Activated effector memory CD4-positive, alpha-beta T cell treated with anti-CD3 and anti-CD28 coated beads, Interleukin-2, amount 50 U/mL, for 16 hours (primary cell): ENCODE results near the gene CSF2RB.

Experiments
- DNase-seq: peaks from one replicate; pipeline ENCODE4 v3.0.0-alpha.2; 2020

The CSF2RB gene

DNA sequence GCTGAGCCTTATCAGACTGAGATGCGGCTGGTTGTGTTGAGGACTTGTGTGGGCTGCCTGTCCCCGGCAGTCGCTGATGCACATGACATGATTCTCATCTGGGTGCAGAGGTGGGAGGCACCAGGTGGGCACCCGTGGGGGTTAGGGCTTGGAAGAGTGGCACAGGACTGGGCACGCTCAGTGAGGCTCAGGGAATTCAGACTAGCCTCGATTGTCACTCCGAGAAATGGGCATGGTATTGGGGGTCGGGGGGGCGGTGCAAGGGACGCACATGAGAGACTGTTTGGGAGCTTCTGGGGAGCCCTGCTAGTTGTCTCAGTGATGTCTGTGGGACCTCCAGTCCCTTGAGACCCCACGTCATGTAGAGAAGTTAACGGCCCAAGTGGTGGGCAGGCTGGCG lies 25.5 kb downstream of the CSF2RB start:
- no peak for DNase-seq

GRCh38 chr22:36940676-36941075 lies 27.2 kb downstream of the CSF2RB start:
- DNase-seq = no peak

- DNase-seq = no peak
These were observed 29.1 kb downstream of the CSF2RB start for GRCh38 chr22:36942556-36942955.

GRCh38 chr22:36946421-36947158 lies 33.2 kb downstream of the CSF2RB start:
- DNase-seq = no peak

GRCh38 chr22:36948273-36949225 lies 35.1 kb downstream of the CSF2RB start:
- DNase-seq = no peak

GRCh38 chr22:36950797-36951590 lies 37.6 kb downstream of the CSF2RB start:
- DNase-seq = no peak

DNA sequence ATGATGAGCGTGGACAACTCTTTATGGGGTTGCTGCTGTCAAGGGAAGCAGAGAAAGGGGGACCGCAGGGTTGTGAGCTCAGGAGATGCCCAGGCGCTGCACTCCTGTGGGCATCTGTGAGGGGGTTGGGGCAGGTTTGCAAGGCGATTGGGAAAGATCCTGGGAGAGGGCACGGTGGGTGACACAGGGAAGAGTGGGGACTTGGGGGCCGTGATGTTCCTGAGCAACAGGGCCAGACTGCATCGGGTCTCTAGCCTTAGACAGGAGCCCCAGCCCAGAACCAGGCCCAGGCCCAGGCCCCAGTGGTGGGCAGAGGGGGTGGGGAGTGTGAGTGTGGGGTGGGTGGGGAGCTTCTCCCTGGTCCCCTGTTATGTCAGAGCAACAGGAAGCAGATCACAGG lies 38.3 kb downstream of the CSF2RB start:
- no peak for DNase-seq

DNA sequence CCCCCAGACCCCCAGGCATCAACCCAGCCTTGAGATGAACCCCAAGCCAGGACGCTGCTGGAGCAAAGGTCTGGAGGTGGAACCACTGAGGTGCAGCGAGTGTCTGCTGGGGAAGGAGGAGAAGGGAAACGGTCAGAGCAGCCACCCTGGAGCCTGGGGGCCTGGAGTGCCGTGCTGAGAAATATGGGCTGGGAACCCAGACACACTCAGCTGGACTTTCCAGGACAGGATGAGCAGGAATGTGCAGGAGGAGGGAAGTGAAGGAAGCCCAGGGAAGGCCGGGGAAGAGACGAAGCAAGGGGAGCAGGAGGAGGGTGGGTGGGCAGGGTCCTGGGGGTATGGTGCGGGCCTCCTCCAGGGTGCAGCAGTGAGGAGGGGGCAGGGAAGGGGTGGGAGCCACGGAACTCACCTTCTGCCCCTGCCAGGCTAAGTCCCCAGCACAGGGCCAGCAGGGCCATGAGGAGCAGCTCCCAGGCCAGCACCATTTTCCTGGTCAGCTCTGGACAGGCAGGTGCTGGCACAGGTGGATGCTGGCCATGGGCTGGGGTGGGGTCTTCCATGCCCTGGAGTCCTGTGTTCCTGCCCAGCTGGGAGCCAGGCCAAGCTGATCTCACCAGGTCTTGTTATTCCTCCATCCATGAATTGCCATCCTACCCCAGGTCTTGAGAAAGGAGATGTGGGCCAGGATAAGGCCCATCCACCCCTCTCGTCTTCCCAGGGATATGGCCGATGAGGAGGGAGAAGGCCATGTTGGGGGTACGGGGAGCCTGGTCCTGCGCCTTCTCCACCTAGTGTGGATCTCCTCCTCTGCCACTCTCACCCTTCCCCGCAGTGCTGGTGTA lies 40.0 kb downstream of the CSF2RB start:
- no peak for DNase-seq

DNA sequence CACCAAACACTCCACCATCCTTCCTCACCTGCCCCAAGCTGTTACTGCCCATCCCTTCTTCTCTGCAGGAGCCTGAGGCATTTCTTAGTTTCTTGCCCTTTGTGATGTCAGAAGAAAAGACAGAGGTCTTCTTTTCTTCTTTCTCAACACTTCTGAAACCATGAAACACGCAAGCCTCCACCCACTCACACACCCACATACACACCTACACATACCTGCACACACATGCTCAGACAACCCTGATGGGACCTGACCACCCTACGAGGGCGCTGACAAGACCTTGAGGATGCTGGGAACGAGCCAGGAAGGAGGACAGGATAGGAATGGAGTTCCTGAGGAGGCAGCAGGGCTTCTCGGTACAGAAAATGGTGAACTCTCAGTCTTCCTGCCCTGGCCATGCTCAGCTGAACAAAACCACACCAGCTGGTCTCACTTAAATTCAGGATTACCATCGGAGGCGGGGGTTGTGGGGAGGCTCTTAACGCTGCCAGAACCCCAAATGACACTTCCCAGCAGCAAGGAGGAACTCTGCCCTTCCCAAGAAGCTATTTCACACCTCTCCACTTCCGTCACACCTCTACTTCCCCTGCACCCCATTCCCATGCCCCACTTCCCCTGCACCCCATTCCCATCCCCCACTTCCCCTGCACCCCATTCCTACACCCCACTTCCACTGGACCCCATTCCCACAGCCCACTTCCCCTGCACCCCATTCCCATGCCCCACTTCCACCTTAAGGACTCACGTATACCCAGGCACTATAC lies 41.0 kb downstream of the CSF2RB start:
- no peak for DNase-seq

DNA sequence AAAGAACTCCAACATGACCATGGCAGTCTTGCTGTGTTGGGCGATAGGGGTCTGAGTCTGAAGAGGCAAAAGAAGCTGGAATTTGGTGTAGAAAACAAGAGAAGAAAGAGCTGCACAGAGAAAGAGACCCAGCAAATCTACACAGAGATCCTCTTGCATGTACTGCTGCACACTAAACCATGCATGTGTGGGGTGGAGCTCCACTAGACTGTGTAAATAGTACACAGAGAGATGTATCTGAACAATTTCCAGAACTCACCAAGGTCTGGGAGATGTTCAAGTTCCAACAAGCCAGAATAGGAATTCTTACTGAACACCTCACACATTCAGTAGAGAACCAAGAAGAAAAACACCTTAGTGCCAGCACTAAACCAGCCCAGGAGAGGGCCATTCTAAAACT lies 42.3 kb downstream of the CSF2RB start:
- DNase-seq = no peak

GRCh38 chr22:36958366-36958765 lies 44.9 kb downstream of the CSF2RB start:
- DNase-seq = no peak

DNA sequence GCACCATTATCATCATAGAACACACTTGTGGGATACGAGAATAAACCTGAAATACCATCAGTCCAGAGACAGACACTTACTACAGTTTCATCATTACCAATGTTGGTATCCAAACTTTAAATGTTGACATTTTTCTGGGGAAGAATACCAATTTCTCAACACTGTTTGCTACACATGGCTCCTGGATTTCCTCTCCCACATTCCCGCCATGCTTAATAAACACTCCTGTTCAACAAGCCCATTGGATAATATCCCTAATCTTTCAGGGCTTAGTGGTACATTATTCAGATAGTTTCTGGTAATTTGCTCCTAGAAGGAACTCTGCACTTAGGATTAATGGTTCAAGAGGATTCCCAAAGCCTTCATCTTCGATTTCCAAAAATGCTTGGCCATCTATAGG lies 48.2 kb downstream of the CSF2RB start:
- no peak for DNase-seq

DNA sequence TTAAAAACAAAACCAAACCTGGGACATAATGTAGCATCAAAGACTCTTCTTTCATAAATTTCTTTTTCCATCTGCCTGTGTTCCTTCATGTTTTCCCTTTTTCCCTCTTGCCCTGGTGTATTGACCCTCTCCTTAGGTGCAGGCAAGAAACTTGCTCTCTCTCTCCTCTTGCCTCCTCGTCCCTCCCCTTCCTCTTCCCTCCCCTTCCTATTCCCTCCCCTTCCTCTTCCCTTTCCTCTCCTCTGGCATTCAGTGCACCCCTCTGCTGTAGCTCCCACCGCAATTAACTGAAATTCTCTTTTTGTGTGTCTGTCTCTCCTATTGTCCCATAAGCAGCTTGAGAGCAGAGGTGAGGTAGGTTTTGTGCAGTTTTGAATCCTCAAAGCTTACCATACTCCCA lies 49.9 kb downstream of the CSF2RB start:
- no peak for DNase-seq

DNA sequence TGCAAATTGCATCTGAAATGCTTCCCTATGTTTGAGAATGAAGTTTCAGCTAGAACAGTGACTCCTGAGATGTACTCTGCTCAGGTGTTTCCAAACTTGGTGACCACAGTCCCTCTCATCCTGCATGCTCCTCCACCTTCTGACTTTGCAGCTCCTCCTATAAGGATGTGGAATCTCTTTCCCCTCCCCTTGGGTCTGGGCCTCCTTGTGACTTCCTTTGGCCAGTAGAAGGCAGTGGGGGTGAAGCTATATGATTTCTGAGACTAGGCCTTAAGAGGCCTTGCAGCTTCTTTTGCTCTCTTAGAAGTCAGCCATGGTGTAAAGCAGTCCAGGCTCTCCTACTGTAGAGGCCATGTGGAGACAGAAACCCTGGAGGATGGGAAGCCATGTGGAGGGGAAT lies 50.7 kb downstream of the CSF2RB start:
- DNase-seq = no peak

- no peak for DNase-seq
These were observed 52.3 kb downstream of the CSF2RB start for GRCh38 chr22:36965696-36966095.

DNA sequence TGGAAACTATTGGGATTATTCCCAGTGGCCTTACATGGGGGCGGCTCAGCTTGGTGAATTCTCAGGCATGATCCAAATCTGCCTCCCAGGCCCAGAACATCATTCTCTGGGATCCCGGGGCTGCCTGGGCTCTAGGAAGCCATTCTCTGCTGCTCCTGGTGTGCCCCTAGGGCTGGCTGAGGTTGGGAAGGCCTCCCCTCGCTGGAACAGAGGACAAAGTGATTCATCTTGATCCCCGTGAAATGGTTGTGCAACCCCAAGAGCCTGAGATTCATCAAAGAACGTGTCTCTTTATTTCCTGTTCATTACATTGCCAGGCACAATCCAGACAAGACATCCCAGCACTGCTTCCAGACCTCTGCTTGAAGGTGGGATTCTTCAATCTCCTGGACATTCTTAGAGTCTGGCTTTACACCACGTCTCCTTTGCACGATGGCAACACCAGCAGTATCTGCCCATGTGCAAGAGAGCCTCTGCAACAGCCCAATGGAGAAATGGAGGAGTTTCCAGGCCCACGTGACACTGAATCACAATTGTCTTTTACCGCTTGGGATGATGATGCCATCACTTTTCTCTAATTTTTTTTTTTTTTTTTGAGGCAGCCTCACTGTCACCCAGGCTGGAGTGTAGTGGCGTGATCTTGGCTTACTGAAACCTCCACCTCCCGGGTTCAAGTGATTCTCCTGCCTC lies 53.6 kb downstream of the CSF2RB start:
- no peak for DNase-seq

DNA sequence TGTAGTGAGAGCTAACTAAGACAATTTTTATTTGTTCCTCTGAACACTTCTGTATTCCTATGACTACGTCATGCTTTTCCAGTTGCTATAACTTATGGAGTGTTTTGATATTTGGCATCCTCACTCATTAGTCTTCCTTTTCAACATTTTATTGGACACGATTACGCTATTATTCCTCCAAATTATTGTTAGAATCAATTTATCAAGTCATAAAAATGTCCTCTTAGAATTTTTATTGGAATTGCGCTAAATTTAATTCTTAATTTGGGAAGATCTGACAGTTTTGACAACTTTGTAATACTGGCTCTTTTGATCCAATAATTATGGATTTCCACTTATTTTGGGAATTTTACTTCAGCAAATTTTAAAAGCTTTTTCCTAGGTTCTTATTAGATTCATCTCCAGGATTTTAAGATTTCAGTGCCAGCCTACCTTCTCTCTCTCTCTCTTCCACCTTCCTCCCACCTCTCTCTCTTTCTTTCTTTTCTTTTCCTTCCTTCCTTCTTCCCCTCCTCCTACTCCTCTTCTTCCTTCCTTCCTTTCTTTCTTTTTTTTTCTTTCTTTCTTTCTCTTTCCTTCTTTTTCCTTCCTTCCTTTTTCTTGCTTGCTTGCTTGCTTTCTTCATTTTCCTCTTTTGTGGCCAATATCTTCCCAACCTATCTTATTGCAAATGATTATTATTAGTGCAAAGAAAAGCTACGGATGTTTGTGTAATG lies 55.0 kb downstream of the CSF2RB start:
- no peak for DNase-seq

- no peak for DNase-seq
These were observed 58.1 kb downstream of the CSF2RB start for GRCh38 chr22:36971341-36972125.

- no peak for DNase-seq
These were observed 63.2 kb downstream of the CSF2RB start for GRCh38 chr22:36976606-36977005.
